ENCODE measurements around the gene SMIM33.
"Not testable (repeated sequence)": the region's sequence is repeated elsewhere in the genome, so short reads cannot be mapped to it uniquely, and the experiment has no call there.

Gene SMIM33

DNA sequence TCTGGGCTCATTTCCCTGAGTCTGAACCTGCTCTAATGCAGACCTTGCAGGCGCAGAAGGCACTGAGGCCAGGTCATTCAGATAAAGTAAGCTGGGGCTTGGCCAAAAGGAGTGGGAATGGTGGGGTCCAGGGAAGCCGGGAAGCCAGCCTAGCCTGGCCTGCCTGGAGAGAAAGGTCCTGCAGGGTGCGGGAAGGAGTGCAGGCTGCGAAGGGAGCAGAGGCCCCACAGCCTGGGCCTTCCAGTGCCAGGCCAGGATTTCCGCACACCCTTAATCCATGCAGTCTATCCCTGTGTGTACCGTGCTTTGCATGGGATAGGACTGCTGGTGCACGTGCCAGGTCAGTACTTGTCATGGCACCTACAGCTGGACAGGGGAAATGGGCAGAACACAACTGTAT is 15.4 kb downstream of the SMIM33 start:
- no peak for DNase-seq

DNA sequence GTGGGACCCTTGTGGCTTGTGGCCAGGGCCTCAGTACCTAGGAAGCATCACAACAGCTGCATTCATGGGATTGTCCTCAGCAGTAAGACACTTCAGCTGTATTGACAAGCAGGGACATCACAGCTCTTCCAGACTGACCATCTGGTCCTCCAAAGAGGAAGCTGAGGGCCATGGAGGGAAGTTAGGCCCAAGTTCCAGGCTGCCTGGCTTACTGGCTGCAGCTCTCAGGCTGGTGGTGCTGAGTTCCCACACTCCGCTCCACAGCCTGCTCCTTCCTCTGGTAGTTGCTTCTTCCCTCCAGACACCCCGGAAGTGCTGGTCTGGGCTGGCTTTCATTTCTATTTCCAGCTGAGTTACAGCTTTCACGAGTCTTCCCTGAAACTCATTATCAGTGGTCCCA is 17.5 kb downstream of the SMIM33 start:
- DNase-seq = no peak

DNA sequence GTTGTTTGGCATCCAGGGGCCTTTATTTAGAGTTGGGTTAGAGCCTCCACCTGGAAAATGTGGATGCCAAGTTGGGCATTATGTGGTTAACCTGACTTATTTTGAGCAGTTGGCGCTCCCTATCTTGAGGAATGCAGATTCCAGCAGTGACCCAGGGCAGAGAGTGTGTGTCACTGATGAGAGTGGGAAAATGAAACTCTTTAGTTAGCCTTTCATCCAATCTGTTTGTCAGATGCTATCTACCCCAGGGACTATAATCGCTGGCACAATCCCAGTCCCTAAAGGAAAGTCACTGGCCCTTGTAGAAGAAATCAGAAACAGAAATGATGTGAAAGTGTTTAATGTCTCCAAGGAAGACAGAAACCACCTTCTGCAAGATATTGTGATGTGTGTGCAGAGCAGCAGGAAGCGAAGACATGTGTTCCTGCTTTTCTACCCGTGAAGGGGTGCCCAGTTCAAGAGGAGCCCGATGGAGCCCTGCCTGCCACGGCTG is 21.9 kb downstream of the SMIM33 start:
- DNase-seq = no peak

DNA sequence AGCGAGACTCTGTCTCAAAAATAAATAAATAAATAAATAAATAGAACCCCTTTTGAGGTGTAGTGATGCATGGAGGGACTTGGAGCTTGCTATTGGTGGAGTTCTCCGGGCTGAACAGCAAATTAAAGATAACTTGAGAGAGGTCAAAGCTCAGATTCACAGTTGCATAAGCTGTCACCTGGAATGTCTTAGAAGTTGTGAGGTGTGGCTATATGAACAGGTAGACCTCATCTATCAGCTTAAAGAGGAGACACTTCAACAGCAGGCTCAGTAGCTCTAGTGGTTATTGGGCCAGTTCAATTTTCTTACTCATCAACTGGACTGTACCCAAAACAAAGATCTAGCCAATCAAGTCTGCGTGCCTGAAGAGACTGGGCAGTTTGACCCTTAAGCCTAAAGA is 23.5 kb downstream of the SMIM33 start:
- DNase-seq = no peak

DNA sequence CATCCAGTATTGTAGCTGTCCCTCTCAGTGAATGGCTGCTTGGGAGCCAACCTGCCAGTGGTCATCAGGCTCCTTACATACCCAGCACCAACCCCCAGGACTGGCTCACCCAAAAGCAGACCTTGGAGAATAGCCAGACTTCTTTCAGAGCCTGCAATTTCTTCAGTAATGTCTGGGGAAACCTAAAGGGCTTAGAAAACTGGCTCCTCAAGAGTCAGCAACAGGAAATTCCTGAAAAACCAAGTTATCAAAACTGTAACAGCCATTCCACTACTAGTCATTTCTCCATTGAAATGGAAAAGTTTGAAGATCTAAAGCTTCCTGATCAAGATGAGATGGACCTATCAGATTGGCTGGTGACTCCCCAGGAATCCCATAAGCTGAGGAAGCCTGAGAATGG is 24.0 kb downstream of the SMIM33 start:
- no peak for DNase-seq

DNA sequence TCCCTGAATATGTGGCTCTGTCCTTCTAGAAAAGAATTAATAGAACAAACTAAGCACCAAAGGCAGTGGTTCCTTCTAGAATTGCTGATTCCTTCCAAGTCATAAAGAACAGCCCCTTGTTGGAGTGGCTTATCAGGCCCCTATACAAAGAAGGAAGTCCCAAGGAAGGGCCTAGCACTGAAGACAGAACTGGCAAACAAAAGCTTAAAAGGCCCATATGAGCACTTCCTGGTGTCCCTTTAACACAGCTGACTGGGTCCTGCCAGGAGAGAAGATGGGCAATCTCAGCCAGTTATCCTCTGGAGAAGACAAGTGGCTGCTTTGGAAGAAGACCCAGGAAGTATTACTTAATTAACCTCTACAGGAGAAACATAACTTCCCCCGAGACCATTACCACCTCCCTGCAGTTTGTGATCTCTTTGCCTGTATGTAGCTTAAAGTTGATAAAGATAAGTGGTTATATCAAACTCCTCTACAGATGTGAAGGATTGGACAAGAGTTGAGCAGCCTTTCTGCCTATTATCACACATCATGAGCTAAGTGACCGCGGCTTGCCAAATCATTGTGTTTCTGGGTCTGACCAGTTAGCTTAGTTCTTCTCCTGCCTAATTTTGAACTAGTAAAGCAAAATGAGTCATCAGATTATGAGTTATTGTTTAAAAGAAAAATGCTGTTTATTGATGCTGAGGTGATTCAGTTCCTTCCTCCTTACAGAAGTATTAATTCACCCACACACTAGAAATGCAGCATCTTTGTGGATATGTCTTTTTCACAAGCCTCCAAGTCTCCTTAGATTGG is 25.0 kb downstream of the SMIM33 start:
- DNase-seq = no peak

DNA sequence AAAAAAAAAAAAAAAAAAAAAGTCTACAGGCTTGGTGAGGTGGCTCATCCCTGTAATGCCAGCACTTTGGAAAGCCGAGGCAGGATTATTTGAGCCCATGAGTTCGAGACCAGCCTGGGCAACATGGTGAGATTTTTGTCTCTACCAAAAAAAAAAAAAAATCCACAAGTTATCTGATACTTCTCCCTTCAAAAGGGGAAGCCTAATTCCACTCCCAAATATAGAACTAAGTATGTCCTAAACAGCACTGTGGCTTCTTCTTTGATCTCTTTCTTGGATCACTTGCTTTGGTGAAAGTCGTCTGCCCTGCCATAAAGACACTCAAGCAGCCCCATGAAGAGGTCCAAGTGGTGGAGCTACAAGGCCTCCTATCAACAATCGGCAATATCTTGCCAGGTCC is 30.6 kb downstream of the SMIM33 start:
- no peak for DNase-seq

DNA sequence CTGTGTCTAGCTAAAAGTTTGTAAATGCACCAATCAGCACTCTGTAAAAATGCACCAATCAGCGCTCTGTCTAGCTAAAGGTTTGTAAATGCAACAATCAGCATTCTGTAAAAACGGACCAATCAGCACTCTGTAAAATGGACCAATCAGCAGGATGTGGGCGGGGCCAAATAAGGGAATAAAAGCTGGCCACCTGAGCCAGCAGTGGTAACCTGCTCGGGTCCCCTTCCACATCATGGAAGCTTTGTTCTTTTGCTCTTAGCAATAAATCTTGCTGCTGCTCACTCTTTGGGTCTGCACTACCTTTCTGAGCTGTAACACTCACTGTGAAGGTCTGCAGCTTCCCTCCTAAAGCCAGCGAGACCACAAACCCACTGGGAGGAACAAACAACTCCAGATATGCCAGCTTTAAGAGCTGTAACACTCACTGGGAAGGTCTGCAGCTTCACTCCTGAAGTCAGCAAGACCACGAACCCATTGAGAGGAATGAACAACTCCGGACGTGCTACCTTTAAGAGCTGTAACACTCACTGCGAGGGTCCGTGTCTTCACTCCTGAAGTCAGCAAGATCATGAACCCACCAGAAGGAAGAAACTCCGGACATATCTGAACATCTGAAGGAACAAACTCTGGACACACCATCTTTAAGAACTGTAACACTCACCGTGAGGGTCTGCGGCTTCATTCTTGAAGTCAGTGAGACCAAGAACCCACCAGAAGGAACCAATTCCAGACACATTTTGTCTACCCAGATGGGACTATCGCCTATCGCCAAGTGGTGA is 32.4 kb downstream of the SMIM33 start:
- DNase-seq = not testable (repeated sequence)

DNA sequence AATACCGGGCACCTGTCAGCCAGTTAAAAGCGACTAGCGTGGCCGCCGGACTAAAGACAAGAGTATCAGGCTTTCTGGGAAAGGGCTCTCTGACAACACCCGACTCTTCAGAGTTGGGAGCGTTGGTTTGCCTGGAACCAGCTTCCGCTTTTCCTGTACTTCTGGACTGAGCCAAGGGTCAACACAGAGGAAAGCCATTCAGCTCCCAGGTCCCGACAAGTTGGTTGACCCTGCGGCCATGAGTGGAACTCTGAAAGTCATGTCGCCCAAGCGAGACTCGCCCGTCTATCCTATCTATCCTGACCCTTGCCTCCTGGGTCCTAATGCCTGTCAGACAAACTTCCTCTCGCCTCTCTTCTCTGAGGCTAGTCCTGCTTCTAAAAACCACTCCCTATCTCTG is 33.1 kb downstream of the SMIM33 start:
- not testable (repeated sequence) for DNase-seq

DNA sequence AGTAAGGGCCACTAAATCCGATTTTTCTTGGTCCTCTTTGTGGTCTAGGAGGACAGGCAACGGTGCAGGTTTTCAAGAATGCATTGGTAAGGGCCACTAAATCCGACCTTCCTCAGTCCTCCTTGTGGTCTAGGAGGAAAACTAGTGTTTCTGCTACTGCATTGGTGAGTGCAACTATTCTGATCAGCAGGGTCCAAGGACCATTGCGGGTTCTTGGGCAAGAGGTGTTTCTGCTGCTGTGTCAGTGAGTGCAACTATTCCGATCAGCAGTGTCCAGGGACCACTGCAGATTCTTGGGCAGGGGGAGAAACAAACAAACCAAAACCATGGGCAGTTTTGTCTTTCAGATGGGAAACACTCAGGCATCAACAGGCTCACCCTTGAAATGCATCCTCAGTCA is 33.9 kb downstream of the SMIM33 start:
- DNase-seq = not testable (repeated sequence)

DNA sequence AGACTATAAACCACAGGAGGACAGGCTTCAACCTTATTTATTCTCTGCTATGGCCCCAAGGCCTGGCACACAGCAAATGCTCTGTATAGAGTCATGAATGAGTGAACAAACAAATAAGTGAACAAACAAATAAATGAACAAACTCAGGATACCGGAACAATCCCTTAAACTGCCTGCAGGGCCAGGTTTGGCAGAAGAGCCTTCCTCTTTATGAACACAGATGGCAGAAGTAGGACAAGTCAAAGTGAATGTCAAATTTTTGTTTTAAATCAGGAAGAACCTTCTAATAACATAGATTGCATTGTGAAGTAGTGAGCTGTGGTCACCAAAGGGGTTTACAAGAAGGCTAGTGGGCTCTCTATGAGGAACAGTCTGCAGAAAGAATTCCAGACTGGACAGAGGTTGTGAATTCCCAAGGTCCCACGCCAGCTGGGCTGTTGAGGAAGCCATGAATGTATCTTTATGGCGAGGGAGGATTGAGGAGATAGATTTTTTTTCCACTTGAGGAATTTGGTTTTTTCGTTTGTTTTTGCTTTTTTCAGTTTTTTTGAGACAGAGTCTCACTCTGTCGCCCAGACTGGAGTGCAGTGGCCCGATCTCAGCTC is 42.1 kb downstream of the SMIM33 start:
- no peak for DNase-seq

DNA sequence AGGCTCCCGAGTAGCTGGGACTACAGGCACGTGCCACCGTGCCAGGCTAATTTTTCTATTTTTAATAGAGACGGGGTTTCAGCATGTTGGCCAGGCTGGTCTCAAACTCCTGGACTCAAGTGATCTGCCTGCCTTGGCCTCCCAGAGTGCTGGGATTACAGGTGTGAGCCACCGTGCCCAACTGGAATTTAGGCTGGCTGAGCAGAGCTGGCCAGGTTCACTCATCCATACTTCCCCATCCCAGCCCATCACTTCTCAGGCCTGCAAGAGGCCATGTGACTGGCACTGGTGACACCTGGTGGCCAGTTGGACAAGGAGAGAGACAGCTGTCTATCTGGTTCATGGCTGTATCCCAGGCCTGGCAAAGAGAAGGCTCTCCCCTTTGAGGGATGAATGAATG is 42.6 kb downstream of the SMIM33 start:
- peak; percentile 71 for DNase-seq

DNA sequence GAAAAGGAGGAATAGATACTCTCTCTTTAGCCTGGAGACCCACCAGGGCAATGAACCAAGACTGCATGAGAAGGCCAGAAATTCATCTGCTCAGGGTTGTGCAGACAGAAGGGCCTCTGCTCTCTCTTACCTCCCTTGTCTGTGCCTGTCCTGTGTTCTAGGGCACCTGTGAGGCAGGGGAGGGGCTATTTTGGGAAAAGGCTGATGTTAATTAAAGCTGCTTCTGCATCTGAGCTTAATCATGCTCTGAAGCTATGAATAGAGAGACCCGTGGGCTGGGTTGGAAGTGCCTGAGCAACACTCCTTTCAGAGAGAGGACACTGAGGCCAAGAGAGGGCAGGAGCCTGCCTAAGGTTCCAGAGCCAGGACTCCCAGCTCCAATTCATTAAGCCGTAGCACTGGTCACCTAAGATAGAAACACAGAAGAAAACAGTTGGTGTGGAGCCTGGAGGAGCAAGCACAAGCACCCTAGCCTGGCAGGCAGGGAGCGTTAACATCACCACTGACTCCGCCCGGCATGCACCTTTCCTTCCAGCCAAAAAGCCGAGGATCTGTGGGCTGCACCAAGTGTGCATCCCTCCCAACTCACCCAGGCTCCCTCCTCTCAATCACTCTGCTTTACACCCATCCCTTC is 43.2 kb downstream of the SMIM33 start:
- no peak for DNase-seq

DNA sequence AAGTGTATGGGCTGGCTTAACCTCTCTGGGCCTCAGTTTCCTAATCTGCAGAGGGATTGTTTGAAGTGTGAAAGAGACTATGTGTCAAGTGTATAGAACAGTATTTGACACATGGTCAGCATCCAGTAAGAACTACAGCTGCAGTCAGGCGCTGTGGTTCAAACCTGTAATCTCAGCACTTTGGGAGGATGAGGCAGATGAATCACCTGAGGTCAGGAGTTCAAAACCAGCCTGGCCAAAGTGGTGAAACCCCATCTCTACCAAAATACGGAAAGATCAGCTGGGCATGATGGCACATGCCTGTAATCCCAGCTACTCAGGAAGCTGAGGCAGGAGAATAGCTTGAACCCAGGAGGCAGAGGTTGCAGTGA is 43.7 kb downstream of the SMIM33 start:
- no peak for DNase-seq

DNA sequence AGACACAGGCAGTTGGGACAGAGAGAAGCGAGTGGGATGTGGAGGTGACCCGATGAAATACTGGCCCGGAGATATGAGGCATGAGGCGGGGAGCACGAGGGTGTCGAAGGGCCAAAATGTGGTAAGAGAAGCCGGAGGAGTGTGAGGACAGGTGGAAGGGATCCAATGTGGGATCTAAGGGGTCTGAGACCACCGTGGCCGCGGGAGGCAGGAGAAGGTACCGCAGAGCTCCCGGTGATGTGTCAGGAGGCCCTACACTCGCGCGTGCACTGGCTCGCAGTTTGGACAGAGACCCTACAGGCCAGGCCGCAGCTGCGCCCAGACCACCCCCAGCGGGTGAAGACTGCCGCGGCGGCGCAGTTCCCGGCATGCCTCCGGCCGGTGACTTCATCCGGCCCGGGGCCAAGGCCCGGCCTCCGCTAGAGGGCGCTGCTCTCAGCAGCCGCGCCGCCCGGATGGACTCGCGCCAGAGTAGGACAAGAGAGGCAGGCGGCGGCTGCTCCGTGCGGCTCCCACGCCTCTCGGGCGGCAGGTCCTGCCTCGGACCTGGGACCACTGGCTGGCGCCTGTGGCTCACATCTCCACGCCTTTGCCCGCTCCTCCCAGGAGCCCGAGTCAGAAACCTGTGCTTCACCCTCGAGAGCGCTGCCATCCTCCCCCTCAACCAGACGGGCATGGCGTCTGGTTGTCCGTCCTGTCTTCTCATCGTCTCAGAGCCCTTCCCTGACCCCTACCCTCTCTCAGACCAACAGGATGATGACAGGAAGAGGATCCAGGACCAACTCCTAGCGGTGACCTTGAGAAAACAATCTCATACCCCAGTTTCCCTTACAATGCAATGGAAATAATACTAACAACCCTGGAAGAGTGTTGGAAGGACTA is 47.1 kb downstream of the SMIM33 start:
- peak; percentile 91 for DNase-seq

All from T-helper 9 cell (primary cell).